B cell (primary cell): ENCODE measurements around the gene IKZF1. TPM values are rescaled to one million over a fixed set of nuclear protein-coding genes. Genes with fewer than 3 reads are reported as not detected.
A peak's percentile ranks its signal among the peaks of the same experiment; 100 is the strongest.

Source experiments
- ATAC-seq: fragments of 200-7000 bp; cut with Tn5 transposase; one replicate; pipeline ENCODE4 v1.10.0; 2021; ENCODE audit warnings: low read depth, mild to moderate bottlenecking, moderate number of reproducible peaks, moderate library complexity
- CTCF ChIA-PET: fragments of 350-600 bp; sonication (Branson Sonifier 250); formaldehyde crosslinking; loops from one replicate; lab custom pipeline; 2021; ENCODE audit warnings: antibody characterized with exemption, inconsistent platforms; lab: Charles Lee
- POLR2A ChIA-PET: fragments of 350-600 bp; sonication (Branson Sonifier 250); formaldehyde crosslinking; loops from one replicate; lab custom pipeline; 2021; ENCODE audit warnings: antibody characterized with exemption; lab: Charles Lee
- DNase-seq: peaks from one replicate; pipeline ENCODE4 v3.0.0; 2013
- H2AFZ ChIP-seq: 2 replicates; pipeline ENCODE4 v1.6.1; 2012; ENCODE audit warnings: mild to moderate bottlenecking, low read depth, low read length; ENCODE audit not compliant: insufficient read depth, poor library complexity, severe bottlenecking
- H3K27ac ChIP-seq, 2 donors: 1 replicate in 1 of 2; 2 replicates in 1 of 2; pipeline ENCODE4 v1.5.1; 2012 to 2013; ENCODE audit warnings: low read length in 2 of 2, mild to moderate bottlenecking in 2 of 2, moderate library complexity in 1 of 2
- H3K27me3 ChIP-seq, 4 experiments: fragments of 200-600 bp in 1 of 4; sonication (generic) in 1 of 4; replicated peaks in 1 of 4; 1 replicate in 2 of 4; 2 replicates in 2 of 4; pipeline versions ENCODE4 v1.6.1 to v1.7.0; 2013 to 2016; ENCODE audit warnings: low read length in 3 of 4, mild to moderate bottlenecking in 2 of 4, mixed read lengths in 1 of 4, moderate library complexity in 1 of 4; ENCODE audit not compliant: insufficient read depth in 4 of 4, control insufficient read depth in 3 of 4; ENCODE audit errors: control extremely low read depth in 1 of 4
- H3K36me3 ChIP-seq, 2 experiments: replicated peaks in 1 of 2; 1 replicate in 1 of 2; 2 replicates in 1 of 2; pipeline versions ENCODE4 v1.6.1 to v1.7.1; 2013; ENCODE audit warnings: low read length in 1 of 2; ENCODE audit not compliant: insufficient read depth in 2 of 2, control insufficient read depth in 1 of 2; ENCODE audit errors: control extremely low read depth in 1 of 2, extremely low read depth in 1 of 2
- H3K4me1 ChIP-seq, 2 donors: fragments of 200-600 bp in 1 of 2; sonication (generic) in 1 of 2; 1 replicate in 1 of 2; 2 replicates in 1 of 2; pipeline versions ENCODE4 v1.5.1 to v1.6.1; 2013 to 2017; ENCODE audit warnings: low read length in 2 of 2; ENCODE audit not compliant: control insufficient read depth in 2 of 2, insufficient read depth in 2 of 2
- H3K4me2 ChIP-seq: replicated peaks from 2 replicates; pipeline ENCODE3; 2012; ENCODE audit warnings: mild to moderate bottlenecking, low read depth, low read length; ENCODE audit not compliant: poor library complexity, severe bottlenecking
- H3K4me3 ChIP-seq, 5 experiments: fragments of 200-600 bp in 1 of 5; sonication (generic) in 1 of 5; 1 replicate in 3 of 5; 2 replicates in 2 of 5; pipeline versions ENCODE4 v1.5.1 to v1.7.0; 2011 to 2016; ENCODE audit warnings: low read length in 4 of 5, mild to moderate bottlenecking in 4 of 5, low read depth in 2 of 5, control low read depth in 1 of 5, moderate library complexity in 1 of 5; ENCODE audit not compliant: insufficient read depth in 1 of 5; ENCODE audit errors: control extremely low read depth in 1 of 5, extremely low read depth in 1 of 5
- H3K79me2 ChIP-seq: fragments of 200-600 bp; sonication (generic); one replicate; pipeline ENCODE4 v1.6.0; 2016; ENCODE audit warnings: low read length; ENCODE audit not compliant: control insufficient read depth, insufficient read depth
- H3K9ac ChIP-seq: fragments of 200-600 bp; sonication (generic); 2 replicates; pipeline ENCODE4 v1.6.1; 2017; ENCODE audit warnings: mild to moderate bottlenecking, low read length, moderate library complexity
- H3K9me3 ChIP-seq, 3 donors: one replicate each; pipeline versions ENCODE4 v1.6.1 to v1.7.1; 2013; ENCODE audit warnings: low read length in 2 of 3; ENCODE audit not compliant: control insufficient read depth in 2 of 3, insufficient read depth in 1 of 3; ENCODE audit errors: control extremely low read depth in 1 of 3
- H4K20me1 ChIP-seq: 2 replicates; pipeline ENCODE4 v1.6.0; 2012; ENCODE audit warnings: mild to moderate bottlenecking, low read length; ENCODE audit not compliant: insufficient read depth, control insufficient read depth, poor library complexity, severe bottlenecking
- H3K27ac Mint-ChIP-seq: one replicate; pipeline ENCODE4 v1.8.0; 2021; ENCODE audit warnings: mixed read lengths
- H3K27me3 Mint-ChIP-seq: one replicate; pipeline ENCODE4 v1.8.0; 2021; ENCODE audit warnings: mixed read lengths
- H3K4me1 Mint-ChIP-seq: one replicate; pipeline ENCODE4 v1.8.0; 2021; ENCODE audit warnings: mixed read lengths
- H3K4me3 Mint-ChIP-seq: one replicate; pipeline ENCODE4 v1.8.0; 2021; ENCODE audit warnings: mixed read lengths
- H3K9me3 Mint-ChIP-seq: one replicate; pipeline ENCODE4 v1.8.0; 2022; ENCODE audit warnings: mixed read lengths; ENCODE audit not compliant: insufficient read depth
- EZH2 ChIP-seq: IDR thresholded peaks from 2 replicates; pipeline ENCODE4 v1.6.1; 2012; ENCODE audit warnings: borderline replicate concordance, low read depth, mild to moderate bottlenecking, moderate library complexity, low read length; ENCODE audit not compliant: insufficient read depth, poor library complexity, severe bottlenecking
- WGBS: methylation state at CpG from one replicate; pipeline ENCODE4 v1.1.5; 2013; ENCODE audit warnings: missing lambda C conversion rate; ENCODE audit not compliant: insufficient coverage; 5-methylcytosine and 5-hydroxymethylcytosine counted together
- intact Hi-C: fragments of 100-400 bp; cut with micrococcal nuclease; formaldehyde crosslinking; loops from one replicate; pipeline ENCODE4 v1.10.0; 2022
- polyA plus RNA-seq: library from polyadenylated mRNA; depleted of rRNA; stranded (reverse); fragments of >200 nt; gene quantifications from 2 replicates; pipeline ENCODE4 v1.2.3, GENCODE V29; 2012
- total RNA-seq, 2 donors: library from RNA; stranded (reverse); fragments of 120-200 nt in 1 of 2; gene quantifications; 1 replicate in 1 of 2; 2 replicates in 1 of 2; pipeline versions ENCODE4 v1.2.3 to v1.2.4, GENCODE V29; 2013 to 2022
- TF ChIP-seq, protein P1 (sequence below): fragments of 200-600 bp; IDR thresholded peaks from one replicate; pipeline ENCODE4 v1.8.0; 2022; ENCODE audit warnings: antibody characterized with exemption, mild to moderate bottlenecking

IKZF1 gene
- total and polyA plus RNA-seq, 2 donors (not counting 1 experiment from before 2014, with no cell fraction given): 199 to 254 TPM

GRCh38 chr7:50379539-50379938 is 75.0 kb downstream of the IKZF1 start:
- Histone ChIP-seq H3K27me3 (no peaks in the 10 kb centered on the region), H2AFZ (no peak overlapping the region), H3K9me3 (no peaks in the 10 kb centered on the region), H3K4me3 (no peak overlapping the region), H3K36me3 (peaks cover 33 to 99% of the 10 kb centered on the region in 2 experiments), H3K4me2 (no peak overlapping the region), H4K20me1 (no peaks in the 10 kb centered on the region), H3K4me1 (peaks cover 39 to 44% of the 10 kb centered on the region in 2 donors), H3K79me2 (peaks cover 96% of the 10 kb centered on the region), H3K9ac (no peak overlapping the region), H3K27ac (peak overlapping the region in 1 of 2 donors; percentile 73)
- Mint-ChIP-seq H3K4me1 (peaks cover 73% of the 10 kb centered on the region), H3K27me3 (no peaks in the 10 kb centered on the region), H3K4me3 (no peak overlapping the region), H3K27ac (peak overlapping the region; percentile 79), H3K9me3 (no peaks in the 10 kb centered on the region)
- ChIA-PET POLR2A (no interaction called here), CTCF (interaction anchor here (1.2 to 3.0 kb wide), 2 partner anchors 9 to 173 kb away, joined by 4 to 18 read pairs; no protein-coding TSS in a partner anchor)
- ATAC-seq (no peak), DNase-seq (no peak)
- WGBS: no CpG with 5 or more reads among the region's 1 CpG
- TF ChIP-seq, protein P1, sequence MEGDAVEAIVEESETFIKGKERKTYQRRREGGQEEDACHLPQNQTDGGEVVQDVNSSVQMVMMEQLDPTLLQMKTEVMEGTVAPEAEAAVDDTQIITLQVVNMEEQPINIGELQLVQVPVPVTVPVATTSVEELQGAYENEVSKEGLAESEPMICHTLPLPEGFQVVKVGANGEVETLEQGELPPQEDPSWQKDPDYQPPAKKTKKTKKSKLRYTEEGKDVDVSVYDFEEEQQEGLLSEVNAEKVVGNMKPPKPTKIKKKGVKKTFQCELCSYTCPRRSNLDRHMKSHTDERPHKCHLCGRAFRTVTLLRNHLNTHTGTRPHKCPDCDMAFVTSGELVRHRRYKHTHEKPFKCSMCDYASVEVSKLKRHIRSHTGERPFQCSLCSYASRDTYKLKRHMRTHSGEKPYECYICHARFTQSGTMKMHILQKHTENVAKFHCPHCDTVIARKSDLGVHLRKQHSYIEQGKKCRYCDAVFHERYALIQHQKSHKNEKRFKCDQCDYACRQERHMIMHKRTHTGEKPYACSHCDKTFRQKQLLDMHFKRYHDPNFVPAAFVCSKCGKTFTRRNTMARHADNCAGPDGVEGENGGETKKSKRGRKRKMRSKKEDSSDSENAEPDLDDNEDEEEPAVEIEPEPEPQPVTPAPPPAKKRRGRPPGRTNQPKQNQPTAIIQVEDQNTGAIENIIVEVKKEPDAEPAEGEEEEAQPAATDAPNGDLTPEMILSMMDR: no peak
- TF ChIP-seq EZH2: no peak
- intact Hi-C loops: no loop called here

GRCh38 chr7:50382455-50382854 is 77.9 kb downstream of the IKZF1 start:
- no peak overlapping the region for H2AFZ ChIP-seq
- H3K79me2 ChIP-seq: peaks cover 96% of the 10 kb centered on the region
- TF ChIP-seq, protein P1: no peak
- no peak for TF ChIP-seq EZH2
- no peak overlapping the region for H3K9ac ChIP-seq
- CTCF ChIA-PET: interaction anchor here (1.5 to 2.5 kb wide), 2 partner anchors 16 to 35 kb away, joined by 4 to 10 read pairs; no protein-coding TSS in a partner anchor
- H3K4me3 ChIP-seq: no peak overlapping the region
- DNase-seq (no peak), ATAC-seq (no peak)
- 88% methylated on average over 21 of the region's 21 CpGs for WGBS
- peak overlapping the region; percentile 80 for H3K27ac Mint-ChIP-seq
- no peaks in the 10 kb centered on the region for H3K27me3 Mint-ChIP-seq
- H3K9me3 ChIP-seq: no peaks in the 10 kb centered on the region
- POLR2A ChIA-PET: interaction anchor here (1.2 kb wide), 1 partner anchor 14 kb away, joined by 4 read pairs; no protein-coding TSS in a partner anchor
- peaks cover 61% of the 10 kb centered on the region for H3K4me1 Mint-ChIP-seq
- intact Hi-C loops: no loop called here
- H3K4me1 ChIP-seq: peaks cover 39 to 41% of the 10 kb centered on the region in 2 donors
- peak overlapping the region in 1 of 2 donors; percentile 73 for H3K27ac ChIP-seq
- H3K36me3 ChIP-seq: peaks cover 18 to 97% of the 10 kb centered on the region in 2 experiments
- H3K9me3 Mint-ChIP-seq: no peaks in the 10 kb centered on the region
- no peaks in the 10 kb centered on the region for H4K20me1 ChIP-seq
- peak overlapping the region; percentile 27 for H3K4me2 ChIP-seq
- H3K4me3 Mint-ChIP-seq: no peak overlapping the region
- H3K27me3 ChIP-seq: no peaks in the 10 kb centered on the region
